Gastrocnemius medialis (tissue), 4 donors: ENCODE data around the gene MORN5.

ENCODE experiments used
- POLR2A ChIP-seq, 2 donors: fragments of 450-650 bp; IDR thresholded peaks; one replicate each; pipeline ENCODE4 v1.6.1; 2017; ENCODE audit warnings: antibody characterized with exemption in 2 of 2, mild to moderate bottlenecking in 2 of 2, moderate library complexity in 2 of 2
- TF ChIP-seq, protein P1 (sequence below), 5 experiments: fragments of 450-650 bp in 3 of 5; fragments of 200-600 bp in 2 of 5; sonication (generic) in 2 of 5; IDR thresholded peaks in 4 of 5; conservative IDR thresholded peaks in 1 of 5; 1 replicate in 4 of 5; 2 replicates in 1 of 5; pipeline ENCODE4 v1.5.1; 2016 to 2019; ENCODE audit warnings: antibody characterized with exemption in 5 of 5, mild to moderate bottlenecking in 3 of 5, moderate library complexity in 3 of 5

DNA sequence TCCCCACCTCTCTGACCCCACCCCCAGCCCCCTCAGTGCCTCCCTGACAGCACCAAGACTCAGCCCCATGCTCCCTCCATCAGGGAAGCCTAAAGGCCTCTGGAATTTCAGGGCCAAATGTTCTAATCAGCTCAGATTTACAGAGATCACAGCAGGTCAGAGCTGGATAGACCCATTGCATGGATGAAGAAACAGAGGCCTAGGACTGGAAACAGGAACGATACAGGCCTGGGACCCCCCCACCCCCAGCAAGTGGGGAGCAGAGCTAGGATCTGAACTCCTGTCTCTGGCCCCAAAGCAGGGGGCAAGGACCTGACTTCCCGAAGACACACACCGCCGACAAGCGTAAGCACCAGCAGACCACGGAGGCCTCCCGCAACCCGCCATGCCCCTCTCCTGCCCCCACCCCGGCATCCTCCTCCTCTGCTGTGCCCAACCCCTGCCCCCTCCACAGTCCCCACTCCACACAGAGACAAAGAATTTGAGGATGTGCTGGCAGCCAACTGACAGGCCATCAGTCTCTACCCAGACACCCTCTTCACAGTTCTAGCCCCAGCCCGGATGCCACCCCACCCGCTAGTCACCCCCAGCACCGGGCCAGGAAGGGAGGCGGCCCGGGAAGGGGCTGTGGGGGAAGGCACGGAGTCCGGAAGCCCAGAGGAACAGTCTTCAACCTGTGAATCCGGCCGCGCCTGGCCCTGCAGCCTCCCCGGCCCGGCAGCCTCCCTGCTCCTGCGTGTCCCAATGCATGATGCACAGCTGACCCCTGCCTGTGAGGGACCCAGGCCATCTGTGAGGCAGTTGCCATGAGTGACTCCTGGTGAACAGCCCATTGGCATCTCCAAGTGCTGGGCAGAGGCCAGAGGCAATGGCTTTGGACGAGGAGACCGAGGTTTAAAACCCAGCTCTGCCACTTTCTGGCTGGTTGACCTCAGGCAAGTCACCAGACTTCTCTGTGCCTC, 31.4 kb upstream of the MORN5 start:
- TF ChIP-seq, protein P1, sequence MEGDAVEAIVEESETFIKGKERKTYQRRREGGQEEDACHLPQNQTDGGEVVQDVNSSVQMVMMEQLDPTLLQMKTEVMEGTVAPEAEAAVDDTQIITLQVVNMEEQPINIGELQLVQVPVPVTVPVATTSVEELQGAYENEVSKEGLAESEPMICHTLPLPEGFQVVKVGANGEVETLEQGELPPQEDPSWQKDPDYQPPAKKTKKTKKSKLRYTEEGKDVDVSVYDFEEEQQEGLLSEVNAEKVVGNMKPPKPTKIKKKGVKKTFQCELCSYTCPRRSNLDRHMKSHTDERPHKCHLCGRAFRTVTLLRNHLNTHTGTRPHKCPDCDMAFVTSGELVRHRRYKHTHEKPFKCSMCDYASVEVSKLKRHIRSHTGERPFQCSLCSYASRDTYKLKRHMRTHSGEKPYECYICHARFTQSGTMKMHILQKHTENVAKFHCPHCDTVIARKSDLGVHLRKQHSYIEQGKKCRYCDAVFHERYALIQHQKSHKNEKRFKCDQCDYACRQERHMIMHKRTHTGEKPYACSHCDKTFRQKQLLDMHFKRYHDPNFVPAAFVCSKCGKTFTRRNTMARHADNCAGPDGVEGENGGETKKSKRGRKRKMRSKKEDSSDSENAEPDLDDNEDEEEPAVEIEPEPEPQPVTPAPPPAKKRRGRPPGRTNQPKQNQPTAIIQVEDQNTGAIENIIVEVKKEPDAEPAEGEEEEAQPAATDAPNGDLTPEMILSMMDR (IDR thresholded peaks at IDR 0.05 in 4 of 5, conservative IDR thresholded peaks at IDR 0.05 in 1 of 5), result no peak
- no peak for TF ChIP-seq POLR2A (IDR thresholded peaks at IDR 0.05)
